ENCODE results near the gene SYK.

SYK gene

DNA sequence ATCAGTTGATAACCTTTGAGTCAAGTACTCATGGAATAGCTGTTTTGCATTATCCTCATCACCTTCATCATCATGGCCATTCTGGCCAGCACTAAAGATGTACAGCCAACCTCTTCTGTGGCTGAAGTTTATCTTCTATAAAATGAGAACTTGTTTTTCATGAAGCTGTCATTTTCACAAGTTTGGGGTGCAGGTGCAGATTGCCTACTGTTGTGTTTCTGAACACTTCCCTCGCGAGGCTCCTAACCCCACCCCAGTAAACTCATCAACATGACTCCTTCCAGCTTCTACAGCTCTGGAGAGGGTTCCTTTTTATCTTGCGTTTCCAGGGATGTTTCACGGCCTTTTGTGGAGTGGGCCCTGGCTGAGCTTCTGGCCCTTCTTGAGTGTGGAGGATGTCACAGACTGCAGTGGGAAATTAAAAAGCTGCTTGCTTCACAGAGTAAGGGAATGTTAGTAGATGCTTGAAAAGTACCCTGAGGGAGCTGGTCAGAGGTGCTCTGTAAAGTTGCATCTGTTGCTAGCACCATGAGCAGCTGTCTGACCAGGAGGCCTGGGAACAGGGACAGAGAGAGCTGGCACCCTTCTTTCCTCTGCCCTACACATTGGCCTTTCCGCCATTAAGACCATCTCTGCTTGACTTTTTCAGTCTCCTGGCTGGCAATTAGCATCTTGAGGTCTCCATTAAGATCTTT is 24.9 kb downstream of the SYK start:
- DNase-seq = no peak

DNA sequence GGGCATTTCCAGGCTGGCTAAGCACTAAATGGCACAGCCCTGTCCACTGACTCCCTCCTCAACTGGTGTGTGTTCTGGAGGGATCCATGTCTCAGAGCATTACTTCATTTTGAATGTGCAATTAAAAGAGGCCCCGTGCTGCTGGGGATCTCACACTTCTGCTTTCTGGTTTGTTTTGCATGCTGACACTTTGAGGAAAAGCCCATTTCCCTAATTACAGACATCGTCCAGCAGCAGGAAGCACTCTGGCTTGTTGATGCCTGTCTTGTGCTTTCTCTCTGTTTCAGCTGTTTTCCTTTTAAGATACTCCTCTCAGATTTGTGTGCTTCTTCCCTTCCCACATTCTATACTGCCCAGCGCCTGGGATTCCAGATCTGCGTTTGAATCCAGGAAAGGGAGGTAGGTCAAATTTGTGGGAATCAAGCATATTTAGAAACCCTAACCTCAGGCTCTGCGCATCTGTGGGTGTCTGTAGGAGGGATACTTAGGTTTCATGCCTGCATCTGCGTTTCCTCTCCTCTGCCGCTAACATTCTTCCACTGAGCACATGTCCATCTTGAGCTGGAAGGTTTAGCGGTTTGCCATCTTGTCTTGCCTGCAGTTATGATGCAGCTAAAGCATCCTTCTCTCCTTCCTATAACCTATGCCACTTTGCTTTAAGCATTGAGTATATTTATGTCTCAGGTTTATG is 25.7 kb downstream of the SYK start:
- no peak for DNase-seq

DNA sequence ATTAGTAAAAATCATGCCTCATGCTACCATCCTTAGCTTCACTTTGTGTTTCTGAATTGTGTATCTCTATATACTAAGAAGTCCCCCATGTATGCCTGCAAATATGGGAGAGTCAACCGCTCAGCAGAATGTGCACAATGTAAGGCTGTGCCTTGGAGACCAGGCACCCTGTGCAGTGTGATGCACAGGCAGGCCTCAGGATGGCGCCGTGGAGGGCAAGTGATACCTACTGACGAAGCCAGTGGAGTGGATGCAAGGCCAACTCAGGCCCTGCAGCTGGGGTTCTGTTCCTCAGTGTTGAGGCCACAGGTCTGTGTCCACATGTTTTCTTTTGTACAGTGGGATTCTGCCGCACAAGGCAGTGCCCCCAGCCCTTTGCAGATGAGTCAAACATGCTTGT is 28.4 kb downstream of the SYK start:
- DNase-seq = no peak

DNA sequence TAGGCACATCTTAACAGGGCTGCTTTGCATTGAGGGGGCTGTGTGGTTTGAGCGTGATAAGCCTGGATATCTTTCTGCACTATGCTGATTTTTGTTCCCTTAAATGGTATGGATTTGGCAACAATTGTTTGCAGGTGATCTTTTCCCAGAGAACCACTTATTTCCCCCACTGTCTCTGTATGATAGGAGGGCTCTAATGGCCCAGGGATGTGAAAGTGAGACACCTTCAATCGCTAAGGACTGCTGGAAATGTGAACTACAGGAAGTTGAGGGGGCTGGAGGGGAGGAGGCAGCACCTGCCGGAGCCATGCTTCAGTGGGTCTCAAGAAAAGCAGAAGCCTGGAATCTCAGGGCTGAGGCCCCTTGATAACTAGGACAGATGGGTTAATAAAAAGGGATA is 29.4 kb downstream of the SYK start:
- peak; percentile 81 for DNase-seq

DNA sequence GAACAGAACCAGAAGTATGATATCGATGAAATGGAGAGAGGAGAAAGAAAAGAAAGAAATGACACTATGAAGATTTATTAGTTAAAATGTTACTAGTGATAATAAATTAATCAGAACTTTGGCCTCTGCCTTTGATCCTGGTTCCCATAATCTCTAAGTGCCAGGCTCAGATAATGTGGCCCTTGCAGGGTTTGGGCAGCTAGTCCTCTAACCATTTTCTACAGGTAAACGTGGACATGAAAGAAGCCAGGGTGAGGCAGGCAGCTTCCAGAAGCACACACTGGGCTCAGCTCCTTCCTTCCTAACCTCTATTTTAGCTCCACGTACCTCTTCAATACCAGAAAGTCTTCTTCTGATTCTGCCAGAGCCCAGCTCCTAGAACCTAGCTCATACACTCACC is 30.6 kb downstream of the SYK start:
- no peak for DNase-seq

DNA sequence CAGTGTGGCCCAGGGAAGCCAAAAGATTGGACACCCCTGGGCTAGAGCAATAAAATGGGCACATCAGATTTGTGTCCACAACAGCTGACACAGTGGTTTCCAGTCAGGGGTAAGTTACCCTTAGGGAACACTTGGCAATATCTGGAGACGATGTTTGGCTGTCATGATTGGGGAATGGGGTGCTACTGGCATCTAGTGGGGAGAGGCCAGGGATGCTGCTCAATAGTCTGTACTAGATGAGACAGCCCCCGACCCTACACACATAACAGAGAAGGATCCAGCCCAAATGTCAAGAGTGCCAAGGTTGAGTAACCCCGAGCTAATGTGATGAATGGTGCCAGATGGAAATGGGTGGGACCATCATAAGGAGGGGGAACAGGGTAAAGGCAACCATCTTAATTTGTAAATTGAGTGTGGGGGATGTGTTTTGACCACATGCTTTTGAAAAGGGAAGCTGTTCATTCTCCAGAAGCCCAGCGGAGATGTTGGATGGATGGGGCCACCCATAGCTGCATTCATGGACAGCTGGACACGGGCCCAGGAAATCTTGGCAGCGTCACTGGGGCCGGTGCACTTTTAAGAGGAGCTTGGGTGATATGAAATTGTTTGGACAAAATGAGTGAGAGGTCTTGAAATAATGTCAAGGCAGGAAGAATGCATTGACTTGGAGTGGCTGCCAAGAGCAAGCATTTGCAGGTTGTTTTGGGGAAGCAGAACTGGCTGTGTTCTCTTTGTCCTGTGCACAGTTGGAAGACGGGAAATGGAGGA is 33.4 kb downstream of the SYK start:
- DNase-seq = peak; percentile 55

DNA sequence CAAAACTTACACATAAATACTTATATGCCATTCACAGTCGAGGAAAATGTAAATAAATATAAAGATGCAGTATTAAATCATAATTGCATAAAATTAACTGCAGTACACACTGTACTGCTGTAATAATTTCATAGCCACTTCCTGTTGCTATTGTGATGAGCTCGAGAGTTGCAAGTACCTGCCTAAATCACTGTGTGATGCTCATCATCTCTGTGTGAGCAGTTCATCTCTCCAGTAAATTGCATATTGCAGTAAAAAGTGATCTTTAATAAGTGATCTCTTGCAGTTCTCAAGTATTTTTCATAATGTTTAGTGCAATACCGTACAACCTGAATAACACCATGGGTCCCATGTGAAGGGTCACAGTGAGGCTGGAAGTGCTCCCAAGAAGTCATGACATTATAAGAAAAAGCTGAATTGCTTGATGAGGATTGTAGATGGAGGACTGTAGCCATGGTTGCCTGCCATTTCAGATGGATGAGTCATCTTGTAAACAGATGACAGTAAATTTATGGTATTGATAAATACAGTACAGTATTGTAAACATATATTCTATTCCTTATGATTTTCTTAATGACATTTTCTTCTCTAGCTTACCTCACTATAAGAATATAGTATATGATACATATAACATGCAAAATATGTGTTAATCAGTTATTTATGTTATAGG is 34.9 kb downstream of the SYK start:
- DNase-seq = no peak

DNA sequence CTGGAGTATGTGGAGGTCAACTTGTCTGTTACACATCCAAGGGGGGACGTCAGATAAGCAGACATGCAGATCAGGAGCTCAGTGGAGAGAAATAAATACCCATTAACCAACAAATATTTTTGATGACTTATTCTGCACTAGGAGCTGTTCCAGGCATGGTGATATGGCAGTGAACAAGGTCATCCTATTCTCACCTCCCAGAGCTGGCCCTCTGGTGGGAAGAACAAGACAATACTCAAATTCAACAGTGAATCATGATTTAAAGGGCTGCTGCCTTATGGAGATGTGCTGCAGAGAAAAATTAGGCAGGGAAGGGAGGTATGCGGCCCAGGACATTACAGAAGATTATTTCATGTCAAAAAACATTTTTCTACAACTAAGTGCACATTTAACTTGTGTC is 36.5 kb downstream of the SYK start:
- DNase-seq = no peak

DNA sequence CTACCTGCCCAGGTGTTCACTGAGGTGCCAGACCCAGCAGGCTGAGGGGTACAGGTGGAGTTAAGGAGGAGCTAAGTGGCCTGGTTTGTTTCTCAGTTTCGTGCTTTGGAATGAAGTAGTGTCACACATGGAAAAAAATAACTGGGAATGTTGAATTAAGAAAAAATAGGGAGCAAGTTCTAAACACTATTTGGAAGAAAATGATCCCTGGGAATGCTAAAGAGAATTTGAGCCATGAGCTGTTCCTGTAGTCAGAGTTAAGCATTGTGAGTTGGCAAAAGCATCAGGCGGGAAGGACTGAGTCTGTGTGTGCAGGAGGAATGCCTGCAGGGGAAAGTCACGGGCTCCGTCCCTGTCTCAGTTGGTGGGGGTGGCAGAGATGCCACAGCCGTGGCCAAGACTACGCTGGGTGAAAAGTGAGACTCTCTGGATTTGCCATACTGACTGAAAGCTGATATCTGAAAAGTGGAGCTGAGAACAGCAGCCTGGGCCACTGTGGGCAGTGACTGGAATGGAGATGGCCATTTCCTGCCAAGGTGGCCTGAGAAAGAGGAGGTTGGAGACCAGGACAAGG is 37.0 kb downstream of the SYK start:
- no peak for DNase-seq

DNA sequence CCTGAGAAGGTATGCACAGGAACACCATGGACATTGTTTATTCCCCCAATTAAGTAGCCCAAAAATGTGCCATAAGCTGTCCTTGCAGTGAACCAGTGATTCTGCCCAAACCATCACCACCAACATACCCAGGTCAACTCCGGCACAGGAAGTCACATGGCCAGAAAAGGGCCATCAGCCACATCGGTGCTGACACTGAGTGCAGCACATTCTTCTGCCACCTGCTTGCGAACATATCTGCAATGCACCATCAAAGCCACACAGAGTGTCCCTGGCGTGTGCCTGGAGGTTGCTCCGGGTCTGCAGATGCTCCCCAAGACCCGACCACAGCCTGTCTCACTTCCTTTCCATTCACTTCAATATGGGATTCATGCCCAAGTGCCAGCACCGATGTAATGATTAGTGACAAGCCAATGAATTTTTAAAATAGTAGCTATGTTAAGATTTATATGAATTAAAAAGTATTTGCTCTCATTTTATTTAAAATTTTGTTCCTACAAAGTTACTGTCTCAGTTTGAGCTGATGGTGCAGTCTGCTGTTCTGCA is 37.6 kb downstream of the SYK start:
- no peak for DNase-seq

DNA sequence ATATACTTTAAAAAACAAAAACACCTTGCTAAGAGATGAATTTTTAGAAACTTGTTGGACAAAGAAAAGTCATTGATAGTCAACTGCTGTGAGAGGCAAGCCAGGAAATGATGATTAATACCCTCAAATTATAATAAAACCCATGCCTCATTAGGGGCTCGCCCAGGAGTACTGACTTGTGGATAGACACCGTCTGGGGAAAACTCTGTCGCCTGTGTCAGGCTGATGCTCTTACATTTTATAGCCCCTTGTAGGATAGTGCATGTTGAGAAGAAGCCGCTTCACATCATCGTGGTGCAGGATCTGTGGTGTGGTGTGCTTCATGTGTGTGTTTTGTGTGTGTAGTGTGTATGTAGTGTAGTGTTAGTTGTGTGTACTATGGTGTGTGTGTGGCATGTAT is 39.1 kb downstream of the SYK start:
- DNase-seq = no peak

DNA sequence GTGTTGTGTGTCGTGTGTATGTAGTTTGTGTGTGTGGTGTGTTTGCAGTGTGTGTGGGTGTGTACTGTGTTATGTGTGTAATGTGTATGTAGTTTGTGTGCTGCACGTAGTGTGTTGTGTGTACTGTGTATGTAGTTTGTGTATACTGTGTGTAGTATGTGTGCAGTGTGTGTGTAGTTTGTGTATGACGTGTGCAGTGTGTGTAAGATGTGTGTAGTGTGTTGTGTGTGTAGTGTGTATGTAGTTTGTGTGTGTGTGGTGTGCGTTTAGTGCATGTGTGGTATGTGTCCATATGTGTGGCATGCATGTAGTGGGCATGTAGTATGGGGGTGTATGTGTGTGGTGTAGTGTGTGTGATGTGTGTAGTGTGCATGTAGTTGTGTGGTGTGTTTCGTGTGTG is 39.6 kb downstream of the SYK start:
- DNase-seq = no peak

DNA sequence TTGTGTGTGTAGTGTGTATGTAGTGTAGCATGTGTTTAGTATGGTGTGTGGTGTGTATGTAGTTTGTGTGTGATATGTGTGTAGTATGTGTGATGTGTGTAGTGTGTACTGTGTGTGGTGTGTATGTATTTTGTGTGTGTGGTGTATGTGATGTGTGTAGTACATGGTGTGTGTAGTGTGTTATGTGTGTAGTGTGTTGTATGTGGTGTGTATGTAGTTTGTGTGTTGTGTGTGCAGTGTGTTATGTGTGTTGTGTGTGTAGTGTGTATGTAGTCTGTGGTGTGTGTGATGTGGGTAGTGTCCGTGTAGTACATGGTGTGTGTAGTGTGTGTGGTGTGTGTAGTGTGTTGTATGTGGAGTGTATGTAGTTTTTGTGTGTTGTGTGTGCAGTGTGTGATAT is 40.0 kb downstream of the SYK start:
- DNase-seq = no peak

DNA sequence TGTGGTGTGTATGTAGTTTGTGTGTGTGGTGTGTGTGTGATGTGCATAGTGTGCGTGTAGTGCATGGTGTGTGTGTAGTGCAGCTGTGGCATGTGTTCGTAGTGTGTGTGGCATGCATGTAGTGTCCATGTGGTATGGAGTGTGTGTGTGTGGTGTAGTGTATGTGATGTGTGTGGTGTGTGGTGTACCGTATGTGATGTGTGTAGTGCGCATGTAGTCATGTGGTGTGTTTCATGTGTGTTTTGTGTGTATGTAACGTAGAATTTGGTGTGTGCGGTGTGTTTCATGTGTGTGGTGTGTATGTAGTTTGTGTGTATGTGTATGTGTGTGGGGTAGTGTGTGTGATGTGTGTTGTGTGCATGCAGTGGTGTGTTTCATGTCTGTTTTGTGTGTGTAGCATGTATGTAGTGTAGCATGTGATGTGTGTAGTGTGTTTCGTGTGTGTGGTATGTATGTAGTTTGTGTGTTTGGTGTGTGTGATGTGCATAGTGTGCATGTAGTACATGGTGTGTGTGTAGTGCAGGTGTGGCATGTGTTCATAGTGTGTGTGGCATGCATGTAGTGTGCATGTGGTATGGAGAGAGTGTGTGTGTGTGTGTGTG is 40.7 kb downstream of the SYK start:
- DNase-seq = no peak

DNA sequence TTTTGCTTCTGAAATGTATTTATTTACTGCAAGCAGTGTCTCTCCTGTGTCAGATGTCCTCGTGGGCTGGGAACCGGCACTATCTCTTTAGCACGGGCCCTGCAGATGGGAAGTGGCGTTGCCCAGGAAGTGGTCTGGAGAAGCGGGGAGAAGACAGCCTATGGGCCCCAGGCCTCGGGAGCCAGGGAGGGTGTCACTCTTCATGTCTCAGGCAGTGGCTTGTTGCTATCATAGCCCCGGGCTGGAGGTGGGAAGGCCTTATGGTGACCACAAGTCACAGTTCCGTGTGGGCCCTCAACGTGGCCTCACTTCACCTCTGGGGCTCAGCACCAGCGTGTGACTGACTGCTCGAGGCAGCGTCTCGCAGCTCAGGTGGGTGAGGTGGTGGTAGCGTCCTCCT is 41.4 kb downstream of the SYK start:
- no peak for DNase-seq

DNA sequence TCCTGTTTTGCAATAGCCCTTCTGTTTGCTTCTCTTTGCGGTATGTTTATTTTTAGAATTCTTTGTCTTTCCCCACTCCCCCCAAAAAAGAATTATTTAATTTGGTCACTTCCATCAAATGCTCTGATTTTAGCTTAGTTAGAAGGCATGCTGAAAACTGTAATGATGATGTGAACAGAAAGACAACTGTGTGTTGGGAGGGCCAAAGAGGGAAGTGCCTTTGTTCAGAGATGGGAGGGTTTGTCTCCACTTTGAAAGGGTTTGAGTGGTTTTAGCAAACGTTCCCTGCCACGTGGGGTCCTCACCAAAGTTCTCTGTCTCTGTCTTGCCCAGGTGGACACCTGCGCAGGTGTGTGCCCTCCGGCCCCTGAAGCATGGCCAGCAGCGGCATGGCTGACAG is 41.9 kb downstream of the SYK start:
- DNase-seq = no peak

DNA sequence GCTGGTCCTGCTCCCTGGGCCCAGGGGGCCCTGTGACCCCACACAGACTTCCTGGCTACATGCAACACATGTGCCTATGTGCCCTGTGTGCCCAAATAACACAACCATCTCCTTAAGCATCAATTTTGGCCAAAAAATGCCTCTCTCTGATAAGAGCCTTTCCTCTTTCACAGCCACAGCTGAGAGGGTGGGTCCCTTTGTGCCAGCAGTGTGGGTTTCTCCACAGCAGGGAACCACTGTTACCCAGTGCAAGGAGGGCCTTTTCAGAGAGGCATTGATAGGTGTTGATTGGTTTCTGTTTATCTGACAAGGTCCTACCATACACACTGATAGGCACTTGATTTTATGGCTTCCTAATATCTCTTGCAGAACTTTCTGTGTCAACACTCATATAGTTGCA is 42.7 kb downstream of the SYK start:
- DNase-seq = no peak

DNA sequence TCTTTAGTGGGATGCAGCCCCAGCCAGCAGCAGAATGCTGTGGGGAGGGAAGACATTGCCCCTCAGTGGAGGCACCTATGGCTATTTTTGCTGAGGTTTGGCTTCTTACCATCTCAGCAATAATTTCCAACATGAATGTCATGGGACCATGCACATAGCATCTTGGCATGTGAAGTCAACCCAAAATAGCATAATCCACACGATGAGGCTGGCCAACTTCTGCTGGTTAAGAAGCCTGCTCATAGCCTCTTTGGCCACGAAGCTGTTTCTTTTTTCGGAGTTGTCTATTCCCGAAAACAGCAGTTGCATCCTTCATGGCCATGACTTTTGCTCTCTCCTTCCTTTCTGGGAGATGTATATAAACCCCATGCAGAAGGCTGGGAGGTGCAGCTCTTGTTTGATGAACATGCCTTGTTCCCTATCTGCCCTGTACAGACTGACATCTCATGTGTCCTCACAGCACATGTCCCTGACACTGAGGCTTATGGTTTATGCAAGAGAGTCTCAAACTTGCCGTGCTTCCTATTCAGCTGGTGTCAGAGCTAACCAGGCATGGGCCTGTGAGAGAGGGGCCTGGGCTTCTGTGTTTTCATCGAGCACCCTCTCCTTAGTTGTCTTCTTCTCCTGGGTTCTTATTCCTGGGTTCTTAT is 45.3 kb downstream of the SYK start:
- DNase-seq = no peak

DNA sequence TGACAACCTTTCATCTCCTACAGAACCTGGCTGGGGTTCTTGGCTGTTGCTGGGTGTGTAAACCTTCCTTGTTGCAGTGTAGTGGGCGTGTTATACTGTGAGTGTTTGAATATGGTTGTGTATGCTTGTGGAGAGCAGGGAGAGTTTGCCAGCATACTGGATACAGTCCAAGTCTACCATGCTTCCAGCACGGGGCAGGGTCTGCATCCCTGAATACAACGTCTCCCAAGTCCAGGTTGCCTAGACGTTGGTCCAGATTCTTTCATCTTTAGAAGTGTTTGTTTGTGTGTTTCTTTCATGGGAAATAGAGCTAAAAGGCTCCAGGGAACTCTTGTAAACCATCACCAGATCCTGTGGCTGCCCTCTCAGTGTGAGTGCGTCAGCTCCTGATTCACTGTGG is 46.4 kb downstream of the SYK start:
- no peak for DNase-seq

DNA sequence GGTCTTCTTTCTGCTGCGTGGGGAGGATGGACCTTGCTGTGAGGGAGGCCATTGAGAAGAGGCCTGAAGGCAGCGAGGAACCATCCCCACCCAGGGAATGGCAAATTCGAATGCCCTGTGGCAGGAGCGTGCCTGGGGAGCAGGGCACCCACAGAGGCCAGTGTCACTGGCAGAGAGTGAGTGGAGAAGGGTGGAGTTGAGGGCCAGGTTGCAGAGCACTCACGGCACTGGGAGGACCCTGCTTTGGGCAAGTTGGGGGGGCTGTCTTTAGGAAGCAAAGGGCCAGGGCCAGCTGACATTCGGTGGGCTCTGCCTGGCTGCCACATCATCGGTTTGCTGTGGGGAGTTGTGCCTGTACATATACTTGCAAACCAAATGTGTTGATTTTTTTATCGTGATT is 47.2 kb downstream of the SYK start:
- DNase-seq = no peak

DNA sequence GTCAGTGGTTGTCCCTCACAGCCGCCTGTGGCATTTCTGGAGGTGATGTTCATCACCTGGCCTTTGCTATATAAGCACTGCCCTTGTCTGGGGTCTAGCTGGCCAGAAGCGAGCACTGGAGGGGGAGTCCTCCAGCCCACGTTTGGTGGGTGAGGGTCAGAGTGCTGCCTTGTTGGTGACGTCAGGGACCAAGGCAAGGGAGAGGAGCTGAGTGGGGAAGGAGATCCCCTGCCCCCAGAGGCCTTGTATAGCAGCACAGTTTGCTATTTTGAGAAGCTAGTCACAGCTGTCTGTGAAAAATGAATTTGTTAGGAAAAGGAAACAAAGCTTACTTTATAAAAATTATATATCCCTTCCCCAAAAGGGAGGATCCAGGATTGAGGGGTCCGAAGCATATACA is 49.8 kb downstream of the SYK start:
- DNase-seq = no peak

DNA sequence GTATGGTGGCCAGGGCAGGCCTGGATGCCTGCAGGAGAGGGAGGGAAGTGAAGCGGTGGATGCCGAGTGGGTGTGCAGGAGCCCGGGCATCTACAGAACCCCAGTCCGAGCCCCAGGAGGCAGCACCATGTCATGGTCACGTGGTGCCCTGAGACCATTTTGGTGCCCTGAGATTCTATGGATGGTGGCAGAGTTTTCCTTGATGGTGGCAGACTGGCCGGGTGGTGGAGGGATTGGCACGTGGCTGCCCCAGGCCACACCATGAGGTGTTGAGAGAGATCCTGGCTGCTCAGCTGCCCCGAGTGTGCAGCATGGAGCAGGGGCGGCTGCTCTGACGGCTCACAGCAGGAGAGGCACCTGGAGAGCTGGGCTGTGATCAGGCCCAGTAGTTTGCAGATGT is 52.3 kb downstream of the SYK start:
- no peak for DNase-seq
